H1 (cell line): Measurements from ENCODE around the gene HECTD1.
"Not testable (repeated sequence)": the region's sequence is repeated elsewhere in the genome, so short reads cannot be mapped to it uniquely, and the experiment has no call there.

ENCODE experiments used
- EZH2 ChIP-seq: fragments of 200-600 bp; sonication (generic); IDR thresholded peaks from 2 replicates; pipeline ENCODE4 v1.7.1; 2012; ENCODE audit warnings: low read depth, mild to moderate bottlenecking, moderate library complexity, low read length, inconsistent platforms; ENCODE audit not compliant: severe bottlenecking
- GABPA ChIP-seq: IDR thresholded peaks from 2 replicates; pipeline ENCODE4 v1.6.1; 2011; ENCODE audit warnings: mild to moderate bottlenecking, low read length, moderate library complexity, borderline replicate concordance; ENCODE audit not compliant: insufficient read depth
- HDAC6 ChIP-seq: IDR thresholded peaks from one replicate; pipeline ENCODE4 v1.7.1; 2012; ENCODE audit warnings: low read depth, mild to moderate bottlenecking, inconsistent platforms, low read length, moderate library complexity
- KDM5A ChIP-seq: fragments of 200-600 bp; IDR thresholded peaks from 2 replicates; pipeline ENCODE4 v1.7.1; 2012; ENCODE audit warnings: mild to moderate bottlenecking, low read length, inconsistent platforms, mixed read lengths
- MAFK ChIP-seq: IDR thresholded peaks from 2 replicates; pipeline ENCODE4 v1.6.1; 2012; ENCODE audit warnings: low read depth, mild to moderate bottlenecking, improper control_type of control experiment, low read length
- MAX ChIP-seq: IDR thresholded peaks from 2 replicates; pipeline ENCODE4 v1.6.1; 2012; ENCODE audit warnings: inconsistent platforms
- POU5F1 ChIP-seq: IDR thresholded peaks from 2 replicates; pipeline ENCODE4 v1.6.1; 2011; ENCODE audit warnings: low read depth, mild to moderate bottlenecking, low read length, moderate library complexity
- RAD21 ChIP-seq, 2 experiments: IDR thresholded peaks in 1 of 2; conservative IDR thresholded peaks in 1 of 2; 2 replicates each; pipeline ENCODE4 v1.6.1; 2011; ENCODE audit warnings: low read depth in 2 of 2, low read length in 2 of 2, improper control_type of control experiment in 1 of 2, inconsistent platforms in 1 of 2, mild to moderate bottlenecking in 1 of 2, moderate library complexity in 1 of 2
- SP4 ChIP-seq: IDR thresholded peaks from 2 replicates; pipeline ENCODE4 v1.6.1; 2012; ENCODE audit warnings: low read length, inconsistent platforms
- SUZ12 ChIP-seq: fragments of 200-600 bp; sonication (generic); IDR thresholded peaks from 2 replicates; pipeline ENCODE4 v1.6.1; 2012; ENCODE audit warnings: mild to moderate bottlenecking, inconsistent platforms, low read length, moderate library complexity, mixed read lengths
- YY1 ChIP-seq: IDR thresholded peaks from 2 replicates; pipeline ENCODE4 v1.6.1; 2011; ENCODE audit warnings: low read depth, mild to moderate bottlenecking, low read length
- TF ChIP-seq, protein P1 (sequence below), 3 experiments: IDR thresholded peaks; 1 replicate in 2 of 3; 2 replicates in 1 of 3; pipeline versions ENCODE4 v1.5.1 to v1.6.1; 2011; ENCODE audit warnings: low read length in 3 of 3, mild to moderate bottlenecking in 3 of 3, inconsistent platforms in 2 of 3, low read depth in 1 of 3, moderate library complexity in 1 of 3; ENCODE audit not compliant: insufficient read depth in 1 of 3; ENCODE audit errors: control extremely low read depth in 1 of 3

GRCh38 chr14:31242161-31242940 is 34.8 kb upstream of the HECTD1 start:
- TF ChIP-seq, protein P1, sequence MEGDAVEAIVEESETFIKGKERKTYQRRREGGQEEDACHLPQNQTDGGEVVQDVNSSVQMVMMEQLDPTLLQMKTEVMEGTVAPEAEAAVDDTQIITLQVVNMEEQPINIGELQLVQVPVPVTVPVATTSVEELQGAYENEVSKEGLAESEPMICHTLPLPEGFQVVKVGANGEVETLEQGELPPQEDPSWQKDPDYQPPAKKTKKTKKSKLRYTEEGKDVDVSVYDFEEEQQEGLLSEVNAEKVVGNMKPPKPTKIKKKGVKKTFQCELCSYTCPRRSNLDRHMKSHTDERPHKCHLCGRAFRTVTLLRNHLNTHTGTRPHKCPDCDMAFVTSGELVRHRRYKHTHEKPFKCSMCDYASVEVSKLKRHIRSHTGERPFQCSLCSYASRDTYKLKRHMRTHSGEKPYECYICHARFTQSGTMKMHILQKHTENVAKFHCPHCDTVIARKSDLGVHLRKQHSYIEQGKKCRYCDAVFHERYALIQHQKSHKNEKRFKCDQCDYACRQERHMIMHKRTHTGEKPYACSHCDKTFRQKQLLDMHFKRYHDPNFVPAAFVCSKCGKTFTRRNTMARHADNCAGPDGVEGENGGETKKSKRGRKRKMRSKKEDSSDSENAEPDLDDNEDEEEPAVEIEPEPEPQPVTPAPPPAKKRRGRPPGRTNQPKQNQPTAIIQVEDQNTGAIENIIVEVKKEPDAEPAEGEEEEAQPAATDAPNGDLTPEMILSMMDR (IDR thresholded peaks at IDR 0.05; ENCODE audit: control extremely low read depth in 1 of 3, insufficient read depth in 1 of 3, low read depth in 1 of 3, low read length in 3 of 3) = not testable (repeated sequence)
- not testable (repeated sequence) for TF ChIP-seq MAFK; SP4; YY1; POU5F1; KDM5A; MAX; SUZ12; GABPA; RAD21 (IDR thresholded peaks at IDR 0.05 in 1 of 2, conservative IDR thresholded peaks at IDR 0.05 in 1 of 2; ENCODE audit: low read depth in 2 of 2, low read length in 2 of 2); EZH2; HDAC6
